DND-41 (cell line): ENCODE results near the gene NBAS.

ENCODE experiments used
- CTCF ChIP-seq: IDR thresholded peaks from 2 replicates; pipeline ENCODE4 v1.5.1; 2012; ENCODE audit warnings: borderline replicate concordance, low read length, moderate library complexity, mild to moderate bottlenecking; ENCODE audit not compliant: poor library complexity, severe bottlenecking; ENCODE audit errors: extremely low read depth
- EZH2 ChIP-seq: IDR thresholded peaks from 3 replicates; pipeline ENCODE4 v1.6.1; 2012; ENCODE audit warnings: borderline replicate concordance, low read depth, mild to moderate bottlenecking, moderate library complexity, low read length, inconsistent platforms; ENCODE audit not compliant: severe bottlenecking

- no peak for TF ChIP-seq CTCF
- TF ChIP-seq EZH2 = no peak
Observed at GRCh38 chr2:15212249-15212648, 348.9 kb downstream of the NBAS start.
